NB4 (cell line): ENCODE measurements around the gene ZNF621.
"Not testable (repeated sequence)": the region's sequence is repeated elsewhere in the genome, so short reads cannot be mapped to it uniquely, and the experiment has no call there.

Experiments
- DNase-seq: peaks from one replicate; pipeline ENCODE4 v3.0.0; 2010; ENCODE audit warnings: low read depth
- H3K4me3 ChIP-seq: one replicate; pipeline ENCODE4 v1.5.1; 2011; ENCODE audit warnings: mild to moderate bottlenecking, low read depth, low read length, moderate library complexity
- MYC ChIP-seq: IDR thresholded peaks from 2 replicates; pipeline ENCODE4 v1.6.1; 2011; ENCODE audit warnings: low read depth, low read length
- POLR2A ChIP-seq: IDR thresholded peaks from 2 replicates; pipeline ENCODE4 v1.6.1; 2011; ENCODE audit warnings: mild to moderate bottlenecking; ENCODE audit not compliant: insufficient read length; ENCODE audit errors: extremely low read depth
- TF ChIP-seq, protein P1 (sequence below): IDR thresholded peaks from one replicate; pipeline ENCODE4 v1.5.1; 2012; ENCODE audit warnings: low read depth, low read length
- TF ChIP-seq, protein P2 (sequence below): IDR thresholded peaks from 2 replicates; pipeline ENCODE4 v1.6.1; 2011; ENCODE audit warnings: low read depth, low read length

The ZNF621 gene

DNA sequence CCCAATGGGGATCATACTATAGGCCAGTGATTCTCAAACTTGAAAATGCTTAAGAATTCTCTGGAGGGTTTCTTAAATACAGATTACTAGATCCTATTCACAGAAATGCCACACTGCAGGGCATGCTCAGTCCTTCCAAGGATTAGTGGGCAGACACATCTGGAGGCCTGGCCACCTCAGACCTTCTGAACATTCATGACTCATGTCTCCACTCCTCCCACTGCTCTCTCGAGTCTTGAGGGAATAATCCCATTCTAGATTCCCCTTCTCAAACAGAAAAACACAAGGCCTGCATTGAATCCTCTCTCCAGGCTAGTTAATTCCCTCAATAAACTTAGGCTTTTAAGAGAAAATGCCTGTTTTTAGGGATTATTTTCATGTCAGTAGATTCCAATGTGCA lies 22.1 kb downstream of the ZNF621 start:
- TF ChIP-seq POLR2A, result no peak
- TF ChIP-seq, protein P1, sequence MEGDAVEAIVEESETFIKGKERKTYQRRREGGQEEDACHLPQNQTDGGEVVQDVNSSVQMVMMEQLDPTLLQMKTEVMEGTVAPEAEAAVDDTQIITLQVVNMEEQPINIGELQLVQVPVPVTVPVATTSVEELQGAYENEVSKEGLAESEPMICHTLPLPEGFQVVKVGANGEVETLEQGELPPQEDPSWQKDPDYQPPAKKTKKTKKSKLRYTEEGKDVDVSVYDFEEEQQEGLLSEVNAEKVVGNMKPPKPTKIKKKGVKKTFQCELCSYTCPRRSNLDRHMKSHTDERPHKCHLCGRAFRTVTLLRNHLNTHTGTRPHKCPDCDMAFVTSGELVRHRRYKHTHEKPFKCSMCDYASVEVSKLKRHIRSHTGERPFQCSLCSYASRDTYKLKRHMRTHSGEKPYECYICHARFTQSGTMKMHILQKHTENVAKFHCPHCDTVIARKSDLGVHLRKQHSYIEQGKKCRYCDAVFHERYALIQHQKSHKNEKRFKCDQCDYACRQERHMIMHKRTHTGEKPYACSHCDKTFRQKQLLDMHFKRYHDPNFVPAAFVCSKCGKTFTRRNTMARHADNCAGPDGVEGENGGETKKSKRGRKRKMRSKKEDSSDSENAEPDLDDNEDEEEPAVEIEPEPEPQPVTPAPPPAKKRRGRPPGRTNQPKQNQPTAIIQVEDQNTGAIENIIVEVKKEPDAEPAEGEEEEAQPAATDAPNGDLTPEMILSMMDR, result no peak
- TF ChIP-seq MYC, result no peak
- TF ChIP-seq, protein P2, sequence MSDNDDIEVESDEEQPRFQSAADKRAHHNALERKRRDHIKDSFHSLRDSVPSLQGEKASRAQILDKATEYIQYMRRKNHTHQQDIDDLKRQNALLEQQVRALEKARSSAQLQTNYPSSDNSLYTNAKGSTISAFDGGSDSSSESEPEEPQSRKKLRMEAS, result no peak
- peak; percentile 32 for DNase-seq
- H3K4me3 ChIP-seq, result no peak overlapping the region

DNA sequence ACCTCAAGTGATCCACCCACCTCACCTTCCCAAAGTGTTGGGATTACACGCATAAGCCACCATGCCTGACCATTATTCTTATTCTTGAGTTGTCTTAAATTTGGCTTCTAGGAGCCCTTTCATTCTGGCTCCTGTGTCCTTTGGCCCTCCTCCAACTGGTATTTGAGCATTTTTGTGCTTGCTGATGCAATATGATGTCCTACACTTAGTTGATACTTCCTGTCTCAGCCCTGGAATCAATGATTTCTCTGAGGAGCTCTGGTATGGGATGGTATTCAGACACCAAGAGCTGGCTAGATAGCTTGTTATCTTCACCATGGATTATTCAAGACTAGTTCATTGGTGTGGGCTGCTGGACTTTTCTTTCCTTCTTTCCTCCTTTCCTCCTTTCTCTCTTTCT lies 25.4 kb downstream of the ZNF621 start:
- no peak for DNase-seq
- TF ChIP-seq, protein P1, result no peak
- TF ChIP-seq MYC (no peak), POLR2A (no peak)
- TF ChIP-seq, protein P2, result no peak
- no peak overlapping the region for H3K4me3 ChIP-seq

- TF ChIP-seq, protein P2, result no peak
- TF ChIP-seq POLR2A, result no peak
- TF ChIP-seq, protein P1, result no peak
- no peak for TF ChIP-seq MYC
- DNase-seq, result no peak
- H3K4me3 ChIP-seq, result no peak overlapping the region
Measured at GRCh38 chr3:40557575-40558161, 32.9 kb downstream of the ZNF621 start.

- H3K4me3 ChIP-seq, DNase-seq: not testable (repeated sequence)
Measured at GRCh38 chr3:40562482-40562881, 37.7 kb downstream of the ZNF621 start.

- DNase-seq, H3K4me3 ChIP-seq: not testable (repeated sequence)
Measured at GRCh38 chr3:40565629-40566028, 40.9 kb downstream of the ZNF621 start.

DNA sequence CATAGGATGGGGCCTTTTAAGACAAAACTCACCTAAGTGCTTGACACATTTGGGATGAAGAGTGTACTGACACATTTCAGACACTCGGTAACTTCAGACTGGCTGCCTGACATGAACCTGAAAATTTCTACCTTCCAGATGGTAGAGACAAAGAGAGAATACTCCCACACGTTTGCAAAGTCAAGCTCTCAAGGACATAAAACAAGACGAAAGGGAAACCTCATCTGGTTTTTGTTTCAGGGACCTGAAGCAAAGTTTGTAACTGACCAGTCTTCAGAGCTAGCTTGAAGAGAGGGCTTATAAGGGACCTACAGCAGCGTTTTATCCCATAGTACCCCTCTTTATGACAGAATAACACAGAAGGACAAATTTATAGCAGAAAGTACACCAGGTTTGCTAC lies 41.9 kb downstream of the ZNF621 start:
- no peak for DNase-seq
- TF ChIP-seq, protein P1, result no peak
- no peak for TF ChIP-seq POLR2A
- TF ChIP-seq MYC, result no peak
- TF ChIP-seq, protein P2, result no peak
- no peak overlapping the region for H3K4me3 ChIP-seq

DNA sequence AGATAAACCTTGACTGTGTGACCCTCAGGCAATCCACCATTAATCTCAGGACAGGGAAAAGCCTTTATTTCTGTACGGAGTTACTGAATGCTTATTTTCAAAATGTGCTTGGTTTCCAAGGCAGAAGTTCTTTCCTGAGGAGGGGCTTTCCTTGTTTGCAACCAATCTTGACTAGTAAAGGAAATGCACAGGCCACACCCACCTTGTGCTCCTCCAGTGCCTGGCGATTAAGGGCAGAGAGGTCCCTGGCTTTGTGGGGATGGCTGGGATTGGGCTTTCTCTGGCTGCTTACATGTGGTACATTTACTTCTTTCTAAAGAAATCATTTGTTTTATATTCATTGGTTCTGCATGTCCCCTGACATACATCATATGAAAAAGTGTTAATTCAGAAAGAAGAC lies 47.8 kb downstream of the ZNF621 start:
- TF ChIP-seq, protein P1, result no peak
- TF ChIP-seq, protein P2, result no peak
- no peak overlapping the region for H3K4me3 ChIP-seq
- DNase-seq, result no peak
